Measurements from ENCODE around the gene RAB27A. TPM values are rescaled to one million over a fixed set of nuclear protein-coding genes. Genes with fewer than 3 reads are reported as not detected.

The RAB27A gene
- total and polyA plus RNA-seq, 10 of the 15 experiments (the other 5 are each of a cell fraction or from before 2014, with no cell fraction given) = 13.3 to 139 (median 35.2) TPM

DNA sequence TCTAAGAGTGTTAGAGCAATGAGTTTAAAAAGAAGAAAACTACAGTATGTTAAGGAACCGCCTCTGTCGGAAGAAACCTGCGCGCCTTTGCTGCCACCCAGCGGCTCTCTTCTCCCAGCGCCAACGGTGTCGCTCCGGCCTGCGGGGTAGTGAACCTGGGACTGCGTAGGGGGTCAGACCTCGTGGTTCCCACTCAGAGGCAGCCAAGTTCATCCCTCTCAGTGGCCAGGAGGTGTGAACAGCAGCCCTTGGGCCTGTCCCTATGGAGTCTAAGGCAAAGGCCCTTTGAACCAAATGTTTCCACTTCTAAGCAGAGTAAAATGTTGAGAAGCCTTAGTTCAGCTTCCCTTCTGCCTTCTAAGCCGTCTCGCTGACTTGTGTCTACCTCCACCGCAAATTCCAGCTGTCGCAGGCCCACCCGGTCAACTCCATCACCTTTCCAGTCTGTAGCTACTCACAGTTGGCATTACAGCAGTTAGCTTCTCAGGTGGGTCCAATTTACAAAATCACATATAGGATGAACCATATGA lies 980 bp upstream of the RAB27A start:
- POLR2A ChIA-PET = no interaction called here
- FAIRE-seq = peak; percentile 56
- H2AFZ ChIP-seq (ENCODE audit: control insufficient read depth, low read depth, low read length) = peak overlapping the region; percentile 81; the same call in 1 of the 2 replicates
- no peak for TF ChIP-seq SMAD5 (IDR thresholded peaks at IDR 0.05; ENCODE audit: low read depth)
- TF ChIP-seq RAD21 (IDR thresholded peaks at IDR 0.05; ENCODE audit: insufficient read depth, low read depth, low read length) = peak; percentile 96
- TF ChIP-seq SMARCA5 (IDR thresholded peaks at IDR 0.05) = peak; percentile 55; the same call in 1 of the 2 replicates
- TF ChIP-seq, protein P1, sequence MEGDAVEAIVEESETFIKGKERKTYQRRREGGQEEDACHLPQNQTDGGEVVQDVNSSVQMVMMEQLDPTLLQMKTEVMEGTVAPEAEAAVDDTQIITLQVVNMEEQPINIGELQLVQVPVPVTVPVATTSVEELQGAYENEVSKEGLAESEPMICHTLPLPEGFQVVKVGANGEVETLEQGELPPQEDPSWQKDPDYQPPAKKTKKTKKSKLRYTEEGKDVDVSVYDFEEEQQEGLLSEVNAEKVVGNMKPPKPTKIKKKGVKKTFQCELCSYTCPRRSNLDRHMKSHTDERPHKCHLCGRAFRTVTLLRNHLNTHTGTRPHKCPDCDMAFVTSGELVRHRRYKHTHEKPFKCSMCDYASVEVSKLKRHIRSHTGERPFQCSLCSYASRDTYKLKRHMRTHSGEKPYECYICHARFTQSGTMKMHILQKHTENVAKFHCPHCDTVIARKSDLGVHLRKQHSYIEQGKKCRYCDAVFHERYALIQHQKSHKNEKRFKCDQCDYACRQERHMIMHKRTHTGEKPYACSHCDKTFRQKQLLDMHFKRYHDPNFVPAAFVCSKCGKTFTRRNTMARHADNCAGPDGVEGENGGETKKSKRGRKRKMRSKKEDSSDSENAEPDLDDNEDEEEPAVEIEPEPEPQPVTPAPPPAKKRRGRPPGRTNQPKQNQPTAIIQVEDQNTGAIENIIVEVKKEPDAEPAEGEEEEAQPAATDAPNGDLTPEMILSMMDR (IDR thresholded peaks at IDR 0.05 in 2 of 3, conservative IDR thresholded peaks at IDR 0.05 in 1 of 3; ENCODE audit: control insufficient read depth in 2 of 3, extremely low read depth in 1 of 3, insufficient read depth in 1 of 3, low read depth in 3 of 3, low read length in 3 of 3) = peak; percentile 90 to 97 (median 92)
- no peak for TF ChIP-seq LARP7 (IDR thresholded peaks at IDR 0.05)
- no peak for TF ChIP-seq MEF2B (IDR thresholded peaks at IDR 0.05; ENCODE audit: partially characterized antibody, poor library complexity, severe bottlenecking)
- 0 out of 2 replicates have a peak, but pooled peaks have one; percentile 48 for TF ChIP-seq MEF2A (IDR thresholded peaks at IDR 0.05; ENCODE audit: insufficient read depth, low read depth, low read length)
- peak; percentile 13; the same call in 1 of the 2 replicates for TF ChIP-seq NBN (IDR thresholded peaks at IDR 0.05)
- TF ChIP-seq SMC3 (IDR thresholded peaks at IDR 0.05; ENCODE audit: borderline replicate concordance, low read length) = peak; percentile 97
- TF ChIP-seq, protein P2, sequence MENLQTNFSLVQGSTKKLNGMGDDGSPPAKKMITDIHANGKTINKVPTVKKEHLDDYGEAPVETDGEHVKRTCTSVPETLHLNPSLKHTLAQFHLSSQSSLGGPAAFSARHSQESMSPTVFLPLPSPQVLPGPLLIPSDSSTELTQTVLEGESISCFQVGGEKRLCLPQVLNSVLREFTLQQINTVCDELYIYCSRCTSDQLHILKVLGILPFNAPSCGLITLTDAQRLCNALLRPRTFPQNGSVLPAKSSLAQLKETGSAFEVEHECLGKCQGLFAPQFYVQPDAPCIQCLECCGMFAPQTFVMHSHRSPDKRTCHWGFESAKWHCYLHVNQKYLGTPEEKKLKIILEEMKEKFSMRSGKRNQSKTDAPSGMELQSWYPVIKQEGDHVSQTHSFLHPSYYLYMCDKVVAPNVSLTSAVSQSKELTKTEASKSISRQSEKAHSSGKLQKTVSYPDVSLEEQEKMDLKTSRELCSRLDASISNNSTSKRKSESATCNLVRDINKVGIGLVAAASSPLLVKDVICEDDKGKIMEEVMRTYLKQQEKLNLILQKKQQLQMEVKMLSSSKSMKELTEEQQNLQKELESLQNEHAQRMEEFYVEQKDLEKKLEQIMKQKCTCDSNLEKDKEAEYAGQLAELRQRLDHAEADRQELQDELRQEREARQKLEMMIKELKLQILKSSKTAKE (IDR thresholded peaks at IDR 0.05; ENCODE audit: low read depth, poor library complexity, severe bottlenecking) = peak; percentile 27
- no peak for TF ChIP-seq GABPA (IDR thresholded peaks at IDR 0.05; ENCODE audit: low read depth)
- no peak for TF ChIP-seq TCF7 (IDR thresholded peaks at IDR 0.05; ENCODE audit: borderline replicate concordance)
- TF ChIP-seq CBX5 (IDR thresholded peaks at IDR 0.05; ENCODE audit: low read depth) = peak; percentile 26; the same call in 1 of the 2 replicates
- TF ChIP-seq SUZ12 (IDR thresholded peaks at IDR 0.05; ENCODE audit: unreplicated experiment) = no peak
- TF ChIP-seq IKZF1 (conservative IDR thresholded peaks at IDR 0.05) = no peak; the same call in 1 of the 2 replicates
- TF ChIP-seq, protein P3, sequence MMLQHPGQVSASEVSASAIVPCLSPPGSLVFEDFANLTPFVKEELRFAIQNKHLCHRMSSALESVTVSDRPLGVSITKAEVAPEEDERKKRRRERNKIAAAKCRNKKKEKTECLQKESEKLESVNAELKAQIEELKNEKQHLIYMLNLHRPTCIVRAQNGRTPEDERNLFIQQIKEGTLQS (IDR thresholded peaks at IDR 0.05; ENCODE audit: borderline replicate concordance, extremely low read depth, low read depth, low read length) = no peak
- 0 out of 2 replicates have a peak, but pooled peaks have one; percentile 14 for TF ChIP-seq TBL1XR1 (IDR thresholded peaks at IDR 0.05; ENCODE audit: low read depth, low read length)
- TF ChIP-seq EGR1 (IDR thresholded peaks at IDR 0.05; ENCODE audit: borderline replicate concordance in 1 of 2, low read depth in 2 of 2, low read length in 2 of 2) = 0 out of 3 replicates have a peak, but pooled peaks of 1 of the 2 experiments have one; percentile 25

More for the DNA sequence above, 980 bp upstream of the RAB27A start:
- Histone ChIP-seq H3K4me2 (ENCODE audit: control insufficient read depth, insufficient read depth) (peak overlapping the region; percentile 82), H3K27me3 (replicated peaks in 1 of 2; ENCODE audit: control insufficient read depth in 2 of 2, insufficient read depth in 2 of 2, low read length in 1 of 2) (no peaks in the 10 kb centered on the region), H3K79me2 (ENCODE audit: control insufficient read depth, insufficient read depth, low read length) (peaks cover 10% of the 10 kb centered on the region), H3K4me1 (ENCODE audit: control insufficient read depth, insufficient read depth, low read length) (no peaks in the 10 kb centered on the region; the same call in 1 of the 2 replicates), H4K20me1 (ENCODE audit: control insufficient read depth, insufficient read depth) (no peaks in the 10 kb centered on the region), H3K9ac (ENCODE audit: control insufficient read depth, insufficient read depth, low read length) (peak overlapping the region; percentile 66), H3K27ac (ENCODE audit: control insufficient read depth, insufficient read depth) (no peak overlapping the region; the same call in 1 of the 2 replicates), H3K9me3 (replicated peaks; ENCODE audit: control insufficient read depth, insufficient read depth, low read length) (no peaks in the 10 kb centered on the region), H3K36me3 (ENCODE audit: control insufficient read depth in 2 of 2, insufficient read depth in 2 of 2, low read length in 1 of 2) (no peaks in the 10 kb centered on the region), H3K4me3 (peak overlapping the region; percentile 89; the same call in 1 of the 2 replicates)
- ChIA-PET CTCF (interaction anchor here (0.7 to 5.3 kb wide), 21 partner anchors 14 to 1483 kb away, joined by 3 to 50 read pairs (median 3); partner anchors contain the start of genes PIERCE2 and PIGBOS1), SMC1A (ENCODE audit: uncharacterized antibody, unreplicated experiment) (interaction anchor here (0.7 to 4.1 kb wide), 13 partner anchors 8 to 1328 kb away, joined by 3 to 64 read pairs (median 5); partner anchors contain the start of genes PIGB and PIGBOS1), RAD21 (ENCODE audit: unreplicated experiment) (interaction anchor here (1.1 to 4.5 kb wide), 7 partner anchors 26 to 144 kb away, joined by 3 to 59 read pairs (median 5); partner anchors contain the start of genes PIGB, PIGBOS1 and RSL24D1)
- intact Hi-C loops (cut with micrococcal nuclease; ENCODE audit: unreplicated experiment) = loop anchor here (1.0 kb wide), 3 partner anchors 69 to 145 kb away; no protein-coding TSS in a partner anchor
- in situ Hi-C loops (cut with MboI) = no loop called here
- ATAC-seq = peak; percentile 83
- no TSS peak for BruUV-seq (replicated peaks)
- no peak for DNase-seq (ENCODE audit: low read depth, low spot score)
- WGBS (ENCODE audit: insufficient coverage, insufficient replicate concordance, low lambda C conversion rate, missing lambda C conversion rate) = 14% methylated on average over 17 of the region's 17 CpGs
